Left renal pelvis (tissue), 4 donors: ENCODE results near the gene HES7. TPM values are rescaled to one million over a fixed set of nuclear protein-coding genes. Genes with fewer than 3 reads are reported as not detected.
"Not testable (repeated sequence)": the region's sequence is repeated elsewhere in the genome, so short reads cannot be mapped to it uniquely, and the experiment has no call there.

Experiments used
- DNase-seq, 4 donors: peaks; one replicate each; pipeline ENCODE4 v3.0.0-alpha.2; 2013; ENCODE audit warnings: low read depth in 4 of 4, low spot score in 3 of 4
- polyA plus RNA-seq, 4 donors: library from polyadenylated mRNA; unstranded; fragments of 120-200 nt; gene quantifications; one replicate each; pipeline ENCODE4 v1.2.1, GENCODE V29; 2013; ENCODE audit not compliant: insufficient read length in 4 of 4

HES7 gene
- polyA plus RNA-seq, 4 donors = 0.10 TPM; not detected in 3

GRCh38 chr17:8124350-8125153, 646 bp upstream of the HES7 start:
- DNase-seq = peak in 1 of 4 donors; percentile 4

DNA sequence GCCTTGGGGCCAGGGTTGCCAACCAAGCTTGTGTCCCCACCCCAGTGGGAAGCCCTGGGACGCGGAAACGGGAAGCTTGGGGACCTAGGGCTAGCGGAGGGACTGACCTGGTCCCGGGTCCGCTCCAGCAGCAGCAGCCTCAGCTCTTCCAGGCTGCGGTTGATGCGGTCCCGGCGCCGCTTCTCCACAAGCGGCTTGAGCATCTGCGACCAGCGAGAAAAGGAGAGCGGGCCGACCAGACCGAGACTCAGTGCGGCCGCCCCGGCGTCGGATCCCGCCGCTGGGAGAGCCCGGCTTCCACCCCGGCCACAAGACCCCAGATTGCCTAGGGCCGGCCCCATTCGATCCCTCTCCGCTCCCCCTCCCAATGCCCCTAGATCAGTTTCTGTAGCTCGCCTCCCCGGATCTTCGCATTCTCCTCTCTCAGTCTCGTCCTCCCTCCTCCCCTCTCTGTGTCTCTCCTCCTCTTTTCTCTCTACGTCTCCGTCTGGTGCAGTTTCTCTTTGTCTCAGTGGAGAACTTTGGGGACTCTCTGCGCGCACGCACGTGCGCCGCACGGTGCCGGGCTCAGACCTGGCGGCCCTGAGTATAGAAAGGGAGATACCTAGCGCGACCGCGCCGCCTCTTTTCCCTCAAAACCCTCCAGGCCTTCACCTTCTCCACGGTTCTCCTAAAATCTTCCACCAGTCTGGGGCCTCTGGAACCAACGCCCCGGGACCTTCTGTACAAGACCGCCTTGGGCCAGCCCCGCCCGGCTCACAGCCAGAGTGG, 797 bp downstream of the HES7 start:
- DNase-seq = peak in 1 of 4 donors; percentile 6

- peak in 1 of 4 donors; percentile 9 for DNase-seq
Observed at GRCh38 chr17:8122422-8122923, 1.4 kb downstream of the HES7 start.

DNA sequence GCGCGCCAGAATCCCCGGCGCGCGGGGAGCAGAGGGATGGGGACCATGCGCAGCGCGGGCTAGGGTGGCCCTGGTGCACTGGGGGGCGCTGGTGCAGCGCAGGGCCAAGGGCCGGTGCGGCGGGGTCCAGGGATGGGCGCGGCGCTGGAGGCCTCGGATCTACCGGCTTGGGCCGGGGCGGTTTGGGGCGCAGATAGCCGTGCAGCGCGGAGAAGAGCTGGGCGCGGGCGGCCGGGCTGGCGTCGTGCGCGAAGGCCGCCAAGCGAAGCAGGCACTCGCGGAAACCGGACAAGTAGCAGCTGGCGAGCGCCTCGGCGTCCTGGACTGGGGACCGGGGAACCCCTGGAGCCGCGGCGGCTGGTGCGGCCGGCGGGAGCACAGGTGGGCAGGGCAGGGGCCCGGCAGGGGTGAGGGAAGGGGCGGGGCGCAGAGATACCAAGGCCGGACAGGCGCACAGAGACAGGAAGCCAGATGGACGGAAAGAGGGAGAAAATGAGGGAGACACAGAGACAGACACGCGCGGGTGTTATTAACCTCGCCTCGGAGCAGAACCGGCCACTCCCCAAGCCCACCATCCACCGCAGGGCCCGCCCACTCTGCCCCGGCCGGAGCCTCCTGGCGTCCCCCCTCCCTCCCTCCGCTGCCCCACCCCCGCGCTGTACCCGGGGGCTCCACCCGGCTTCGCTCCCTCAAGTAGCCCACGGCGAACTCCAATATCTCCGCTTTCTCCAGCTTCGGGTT, 2.1 kb downstream of the HES7 start:
- peak in 1 of 4 donors; percentile 6 for DNase-seq

- DNase-seq = no peak
Observed at GRCh38 chr17:8121407-8121680, 2.6 kb downstream of the HES7 start.

DNA sequence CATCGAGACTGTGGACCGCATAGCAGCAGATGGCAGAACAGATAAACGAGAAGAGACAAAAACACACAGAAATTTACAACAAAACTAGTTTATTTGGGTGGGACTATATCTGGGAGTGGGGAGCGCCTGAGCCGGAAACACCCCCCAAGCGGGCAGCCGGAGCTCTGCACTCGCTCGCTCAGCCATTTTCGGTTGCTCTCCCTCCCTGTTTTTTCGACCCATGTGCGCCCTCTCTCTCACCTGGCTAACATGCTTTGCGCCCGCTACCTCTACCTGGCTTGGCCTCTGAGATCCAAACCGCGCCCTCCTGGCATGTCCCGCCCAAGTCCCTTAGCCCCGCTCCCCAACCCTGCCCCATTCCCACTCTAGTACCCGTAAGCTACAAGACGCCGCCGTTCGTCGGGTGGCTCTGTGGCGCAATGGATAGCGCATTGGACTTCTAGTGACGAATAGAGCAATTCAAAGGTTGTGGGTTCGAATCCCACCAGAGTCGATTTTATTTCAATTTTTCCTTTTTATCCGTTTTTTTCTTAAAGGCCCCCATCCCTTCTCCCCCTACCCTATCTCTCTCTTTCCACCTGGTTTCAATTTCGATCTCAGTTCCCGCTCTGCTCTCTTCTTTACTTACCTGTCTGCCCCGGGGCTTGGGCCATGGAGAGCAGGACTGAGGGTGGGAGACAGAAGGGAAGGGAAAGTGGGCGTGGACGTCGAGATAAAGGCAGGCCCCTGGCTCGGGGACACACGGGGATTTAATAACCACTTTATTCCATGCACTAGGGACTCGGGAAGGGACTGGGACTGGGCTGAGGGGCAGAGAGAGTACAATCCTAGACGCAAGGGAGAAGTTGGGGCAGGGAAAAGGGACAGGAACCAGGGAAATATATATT, 3.1 kb downstream of the HES7 start:
- peak in 1 of 4 donors; percentile 11 for DNase-seq

- DNase-seq = peak in 3 of 4 donors; percentile 83 to 91 (median 90)
Observed at GRCh38 chr17:8119581-8120519, 4.1 kb downstream of the HES7 start.

DNA sequence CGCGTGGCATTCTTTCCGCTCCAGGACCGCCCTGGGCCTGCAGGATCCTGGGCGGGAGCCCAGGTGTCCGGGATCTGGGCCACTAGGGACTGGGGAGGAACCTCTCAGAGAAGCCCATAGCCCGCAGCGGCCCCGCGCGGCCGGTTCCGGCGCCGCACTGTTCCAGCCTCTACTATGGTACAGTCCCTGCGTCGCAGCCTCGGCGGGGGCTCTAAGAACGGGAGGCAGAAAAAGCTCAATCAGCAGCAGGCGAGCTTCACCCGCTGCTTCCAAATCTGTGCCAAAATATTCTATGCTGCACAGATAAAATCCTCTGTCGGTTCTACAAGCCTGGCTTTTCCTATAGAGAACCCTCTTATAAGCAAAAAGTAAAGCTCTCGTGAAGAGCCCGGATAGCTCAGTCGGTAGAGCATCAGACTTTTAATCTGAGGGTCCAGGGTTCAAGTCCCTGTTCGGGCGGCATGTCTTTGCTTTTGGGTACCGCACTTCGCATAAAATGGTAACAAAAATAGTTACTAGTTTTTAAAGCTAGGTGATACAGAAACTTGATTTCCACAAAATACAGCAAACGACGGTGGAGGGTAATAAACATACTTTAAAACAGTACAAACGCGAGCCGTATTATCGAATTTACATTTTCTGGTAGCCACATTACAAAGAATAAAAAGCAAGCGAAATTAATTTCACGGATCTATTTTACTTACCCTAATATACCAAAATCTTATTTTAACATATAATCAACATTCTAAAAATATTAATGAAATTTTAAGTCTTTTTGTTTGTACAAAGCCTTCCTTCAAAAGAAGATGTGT, 4.9 kb downstream of the HES7 start:
- DNase-seq = peak in 1 of 4 donors; percentile 79

- no peak for DNase-seq
Observed at GRCh38 chr17:8117980-8118768, 5.7 kb downstream of the HES7 start, which contains the start of gene ALOXE3. ALOXE3 (minus strand) TSS chr17:8118514; CDS start chr17:8117990, 524 bp downstream.

- no peak for DNase-seq
Observed at GRCh38 chr17:8117367-8117979, 6.4 kb downstream of the HES7 start.

DNA sequence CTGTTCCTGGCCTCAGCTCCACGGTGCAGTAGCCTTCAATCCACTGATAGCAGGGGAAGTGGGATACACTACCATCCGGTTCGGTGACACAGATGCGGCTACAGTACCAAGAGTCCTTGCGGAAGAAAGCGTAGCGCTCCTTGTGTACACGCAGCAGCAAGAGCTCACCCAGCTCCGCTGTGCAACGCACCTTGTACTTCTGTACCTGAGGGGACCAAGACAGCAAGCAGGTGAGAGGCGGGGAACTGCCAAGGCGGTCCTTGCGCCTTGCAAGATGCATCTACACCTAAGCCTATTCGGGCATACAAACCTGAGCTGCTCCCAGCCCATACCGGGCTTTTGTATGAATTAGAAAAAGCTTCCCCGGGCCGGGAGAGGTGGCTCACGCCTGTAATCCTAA, 7.1 kb downstream of the HES7 start:
- no peak for DNase-seq

GRCh38 chr17:8110907-8111306, 13.0 kb downstream of the HES7 start:
- DNase-seq = no peak

- no peak for DNase-seq
Observed at GRCh38 chr17:8110456-8110804, 13.5 kb downstream of the HES7 start.

GRCh38 chr17:8109661-8110455, 14.0 kb downstream of the HES7 start:
- DNase-seq = peak in 1 of 4 donors; percentile 27

DNA sequence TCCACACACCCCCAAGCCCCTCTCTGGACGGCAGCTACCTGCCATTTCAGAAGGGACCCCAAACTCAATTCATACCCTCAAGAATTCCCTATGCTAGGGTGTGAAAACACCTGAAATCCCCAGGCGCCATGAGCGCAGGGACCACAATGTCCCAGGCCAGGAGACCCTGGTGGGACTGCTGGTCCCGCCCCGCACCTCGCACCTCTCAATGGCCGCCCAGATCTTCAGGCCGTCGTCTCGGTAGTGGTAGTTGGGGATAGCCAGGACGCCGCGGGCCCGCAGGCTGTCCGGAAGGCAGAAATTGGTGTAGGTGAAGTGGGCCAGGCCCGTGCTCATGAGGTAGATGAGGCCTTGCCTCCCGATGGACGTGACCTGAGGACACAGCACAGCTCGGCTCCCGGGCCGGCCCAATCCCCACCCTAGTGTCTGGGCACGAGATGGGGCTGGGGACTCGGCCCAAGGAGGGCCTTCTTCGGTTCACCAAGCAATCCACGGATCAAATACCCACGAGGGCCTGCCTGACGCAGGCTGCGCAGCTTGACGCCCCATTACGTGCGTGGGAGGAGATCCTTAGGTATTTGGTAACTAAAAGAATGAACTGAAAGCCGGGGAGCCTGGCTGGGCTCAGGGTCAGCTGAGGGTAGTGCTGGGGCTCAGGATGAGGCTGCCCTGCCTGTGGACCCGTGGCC, 14.8 kb downstream of the HES7 start:
- DNase-seq = peak in 1 of 4 donors; percentile 6

- DNase-seq = not testable (repeated sequence)
Observed at GRCh38 chr17:8106980-8107379, 16.9 kb downstream of the HES7 start.
